HUES64 (cell line): ENCODE measurements around the gene PRSS56.

Source experiments
- H3K27ac ChIP-seq: 2 replicates; pipeline ENCODE4 v1.7.0; 2013; ENCODE audit warnings: low read depth, low read length, inconsistent platforms
- H3K27me3 ChIP-seq: 2 replicates; pipeline ENCODE4 v1.6.1; 2013; ENCODE audit warnings: mild to moderate bottlenecking, low read length; ENCODE audit not compliant: insufficient read depth
- H3K36me3 ChIP-seq: 2 replicates; pipeline ENCODE4 v1.6.1; 2013; ENCODE audit warnings: mild to moderate bottlenecking, low read length; ENCODE audit not compliant: insufficient read depth
- H3K4me1 ChIP-seq: 2 replicates; pipeline ENCODE4 v1.6.1; 2013; ENCODE audit warnings: mild to moderate bottlenecking, low read length, moderate library complexity; ENCODE audit not compliant: insufficient read depth
- H3K4me3 ChIP-seq: 2 replicates; pipeline ENCODE4 v1.5.1; 2013; ENCODE audit warnings: mild to moderate bottlenecking, low read length, moderate library complexity
- H3K9ac ChIP-seq: 2 replicates; pipeline ENCODE4 v1.6.1; 2013; ENCODE audit warnings: mild to moderate bottlenecking, low read depth, low read length
- H3K9me3 ChIP-seq: 2 replicates; pipeline ENCODE4 v1.6.1; 2013; ENCODE audit warnings: low read depth, low read length; ENCODE audit not compliant: insufficient read depth
- WGBS: fragments of 150-250, 120-280 bp; methylation state at CpG from one replicate; pipeline ENCODE4 v1.1.7; 2013; ENCODE audit warnings: missing lambda C conversion rate; 5-methylcytosine and 5-hydroxymethylcytosine counted together

PRSS56 gene

GRCh38 chr2:232540441-232541041 is 20.4 kb downstream of the PRSS56 start:
- 93% methylated on average over 17 of the region's 17 CpGs for WGBS
- H3K9me3 ChIP-seq, result no peaks in the 10 kb centered on the region
- no peak overlapping the region for H3K4me3 ChIP-seq
- no peaks in the 10 kb centered on the region for H3K27me3 ChIP-seq
- no peak overlapping the region for H3K9ac ChIP-seq
- no peaks in the 10 kb centered on the region for H3K36me3 ChIP-seq
- peaks cover 18% of the 10 kb centered on the region for H3K4me1 ChIP-seq
- H3K27ac ChIP-seq, result no peak overlapping the region

- H3K27ac ChIP-seq, result no peak overlapping the region
- H3K36me3 ChIP-seq, result no peaks in the 10 kb centered on the region; the same call in 1 of the 2 replicates
- no peak overlapping the region for H3K4me3 ChIP-seq
- H3K27me3 ChIP-seq, result no peaks in the 10 kb centered on the region
- no peaks in the 10 kb centered on the region for H3K9me3 ChIP-seq
- WGBS, result 92% methylated on average over 19 of the region's 19 CpGs
- peaks cover 18% of the 10 kb centered on the region for H3K4me1 ChIP-seq
- H3K9ac ChIP-seq, result no peak overlapping the region
Observed at GRCh38 chr2:232541195-232541960, 21.2 kb downstream of the PRSS56 start.

- no peak overlapping the region for H3K4me3 ChIP-seq
- H3K9ac ChIP-seq, result no peak overlapping the region
- 78% methylated on average over 9 of the region's 9 CpGs for WGBS
- peaks cover 18% of the 10 kb centered on the region for H3K4me1 ChIP-seq
- no peaks in the 10 kb centered on the region for H3K9me3 ChIP-seq
- H3K36me3 ChIP-seq, result peaks cover 6% of the 10 kb centered on the region; the same call in 1 of the 2 replicates
- no peak overlapping the region for H3K27ac ChIP-seq
- no peaks in the 10 kb centered on the region for H3K27me3 ChIP-seq
Observed at GRCh38 chr2:232541961-232542714, 21.9 kb downstream of the PRSS56 start.

- Histone ChIP-seq H3K36me3 (peaks cover 13% of the 10 kb centered on the region), H3K4me3 (no peak overlapping the region), H3K9me3 (no peaks in the 10 kb centered on the region), H3K27ac (no peak overlapping the region), H3K4me1 (peaks cover 18% of the 10 kb centered on the region), H3K27me3 (no peaks in the 10 kb centered on the region), H3K9ac (no peak overlapping the region)
- WGBS, result 94% methylated on average over 20 of the region's 20 CpGs
Observed at GRCh38 chr2:232542715-232543467, 22.7 kb downstream of the PRSS56 start.

GRCh38 chr2:232543491-232543890 is 23.3 kb downstream of the PRSS56 start:
- no peak overlapping the region for H3K4me3 ChIP-seq
- peaks cover 16% of the 10 kb centered on the region for H3K36me3 ChIP-seq
- 96% methylated on average over 13 of the region's 14 CpGs for WGBS
- no peak overlapping the region for H3K9ac ChIP-seq
- H3K27me3 ChIP-seq, result no peaks in the 10 kb centered on the region
- no peak overlapping the region for H3K27ac ChIP-seq
- H3K4me1 ChIP-seq, result peaks cover 13% of the 10 kb centered on the region
- no peaks in the 10 kb centered on the region for H3K9me3 ChIP-seq

DNA sequence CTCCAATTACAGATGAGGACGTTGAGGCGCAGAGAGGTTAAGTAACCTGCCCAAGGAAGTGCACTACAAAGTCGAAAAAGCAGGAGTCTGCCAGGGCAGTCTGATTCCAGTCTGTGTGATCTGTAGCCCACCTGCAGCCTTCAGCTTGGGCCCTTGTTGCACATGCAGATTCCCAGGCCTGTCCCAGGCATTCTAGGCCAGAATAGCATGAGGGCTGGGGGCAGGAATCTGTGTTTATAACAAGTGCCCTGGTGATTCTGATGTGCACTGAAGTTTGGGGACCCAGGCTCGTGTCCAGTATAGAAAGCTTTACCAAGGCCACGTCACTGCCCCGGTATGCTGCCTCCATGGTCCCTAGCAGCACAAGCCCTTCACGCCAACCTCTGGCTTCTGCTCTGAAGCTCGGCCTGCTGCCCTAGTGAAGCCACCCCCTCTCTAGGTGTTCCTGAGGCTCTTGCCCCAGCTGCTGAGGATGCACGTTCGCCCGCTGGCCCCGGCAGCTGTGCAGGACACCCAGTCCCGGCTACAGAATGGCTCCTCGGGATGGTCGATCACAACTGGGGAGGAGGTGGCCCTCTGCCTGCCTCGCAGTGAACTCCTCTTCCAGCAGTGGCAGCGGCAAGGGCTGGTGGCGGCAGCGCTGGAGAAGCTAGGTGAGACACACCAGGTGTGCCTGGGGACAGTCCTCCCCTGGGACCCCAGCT is 23.9 kb downstream of the PRSS56 start:
- H3K9me3 ChIP-seq, result no peaks in the 10 kb centered on the region
- H3K9ac ChIP-seq, result no peak overlapping the region
- peaks cover 7% of the 10 kb centered on the region for H3K4me1 ChIP-seq
- no peak overlapping the region for H3K4me3 ChIP-seq
- H3K36me3 ChIP-seq, result peaks cover 16% of the 10 kb centered on the region
- no peaks in the 10 kb centered on the region for H3K27me3 ChIP-seq
- WGBS, result 94% methylated on average over 19 of the region's 19 CpGs
- H3K27ac ChIP-seq, result no peak overlapping the region

- 92% methylated on average over 6 of the region's 6 CpGs for WGBS
- Histone ChIP-seq H3K36me3 (peaks cover 16% of the 10 kb centered on the region), H3K4me3 (no peak overlapping the region), H3K9me3 (no peaks in the 10 kb centered on the region), H3K4me1 (0 out of 2 replicates have a peak, but pooled peaks cover 2% of the 10 kb centered on the region), H3K27me3 (no peaks in the 10 kb centered on the region), H3K27ac (no peak overlapping the region), H3K9ac (no peak overlapping the region)
Observed at GRCh38 chr2:232544674-232545073, 24.5 kb downstream of the PRSS56 start.

GRCh38 chr2:232545511-232546375 is 25.6 kb downstream of the PRSS56 start:
- Histone ChIP-seq H3K36me3 (peaks cover 16% of the 10 kb centered on the region), H3K9me3 (no peaks in the 10 kb centered on the region), H3K9ac (no peak overlapping the region), H3K4me3 (no peak overlapping the region), H3K27ac (no peak overlapping the region), H3K27me3 (no peaks in the 10 kb centered on the region), H3K4me1 (no peaks in the 10 kb centered on the region)
- 94% methylated on average over 17 of the region's 17 CpGs for WGBS

DNA sequence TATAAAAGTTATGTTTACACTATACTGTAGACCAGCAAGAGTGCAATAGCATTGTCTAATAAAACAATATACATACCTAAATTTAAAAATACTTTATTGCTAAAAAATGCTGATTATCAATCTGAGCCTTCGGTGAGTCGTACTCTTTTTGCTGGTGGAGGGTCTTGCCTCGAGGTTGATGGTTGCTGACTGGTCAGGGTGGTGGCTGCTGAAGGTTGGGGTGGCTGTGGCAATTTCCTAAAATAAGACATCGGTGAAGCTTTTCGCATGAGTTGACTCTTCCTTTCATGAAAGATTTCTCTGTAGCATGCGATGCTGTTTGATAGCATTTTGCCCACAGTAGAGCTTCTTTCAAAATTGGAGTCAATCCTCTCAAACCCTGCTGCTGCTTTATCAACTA is 27.8 kb downstream of the PRSS56 start:
- H3K36me3 ChIP-seq, result peaks cover 28% of the 10 kb centered on the region
- H3K27me3 ChIP-seq, result no peaks in the 10 kb centered on the region
- WGBS, result 98% methylated on average over 6 of the region's 6 CpGs
- H3K9me3 ChIP-seq, result no peaks in the 10 kb centered on the region
- H3K9ac ChIP-seq, result no peak overlapping the region
- H3K27ac ChIP-seq, result no peak overlapping the region
- no peak overlapping the region for H3K4me3 ChIP-seq
- H3K4me1 ChIP-seq, result peaks cover 3% of the 10 kb centered on the region; the same call in 1 of the 2 replicates
